Breast epithelium (tissue), 3 donors: ENCODE measurements around the gene ZNF83.

Experiments
- CTCF ChIP-seq, 3 donors: fragments of 450-650 bp; IDR thresholded peaks; one replicate each; pipeline ENCODE4 v1.5.1; 2016 to 2017; ENCODE audit warnings: antibody characterized with exemption in 3 of 3, mild to moderate bottlenecking in 3 of 3, moderate library complexity in 3 of 3
- POLR2A ChIP-seq: fragments of 450-650 bp; IDR thresholded peaks from one replicate; pipeline ENCODE4 v1.6.1; 2016; ENCODE audit warnings: antibody characterized with exemption, mild to moderate bottlenecking, moderate library complexity
- POLR2AphosphoS5 ChIP-seq, 3 donors: sonication (generic); formaldehyde crosslinking; IDR thresholded peaks; one replicate each; pipeline ENCODE4 v1.6.1; 2017; ENCODE audit warnings: antibody characterized with exemption in 3 of 3

DNA sequence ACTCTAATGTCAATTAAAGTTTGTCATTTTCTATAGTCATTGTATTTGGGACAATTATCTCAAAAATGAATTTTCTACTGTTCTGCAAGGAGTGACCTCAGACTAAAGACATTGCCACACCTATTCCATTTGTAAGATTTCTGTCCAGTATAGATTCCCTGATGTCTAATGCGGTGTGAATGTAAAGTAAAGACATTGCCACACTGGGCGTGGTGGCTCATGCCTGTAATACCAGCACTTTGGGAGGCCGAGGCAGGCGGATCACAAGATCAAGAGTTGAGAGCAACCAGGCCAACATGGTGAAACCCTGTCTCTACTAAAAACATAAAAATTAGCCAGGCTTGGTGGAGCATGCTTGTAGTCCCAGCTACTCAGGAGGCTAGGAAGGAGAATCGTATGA is 13.8 kb upstream of the ZNF83 start:
- TF ChIP-seq POLR2A (no peak), CTCF (IDR thresholded peaks at IDR 0.05) (no peak), POLR2AphosphoS5 (IDR thresholded peaks at IDR 0.05) (no peak)
